ENCODE results near the gene SSC5D. TPM values are rescaled to one million over a fixed set of nuclear protein-coding genes. Genes with fewer than 3 reads are reported as not detected.
A peak's percentile ranks its signal among the peaks of the same experiment; 100 is the strongest.

Gene SSC5D
- total RNA-seq, 1 experiment from 2014 or later, result 1.4 TPM

DNA sequence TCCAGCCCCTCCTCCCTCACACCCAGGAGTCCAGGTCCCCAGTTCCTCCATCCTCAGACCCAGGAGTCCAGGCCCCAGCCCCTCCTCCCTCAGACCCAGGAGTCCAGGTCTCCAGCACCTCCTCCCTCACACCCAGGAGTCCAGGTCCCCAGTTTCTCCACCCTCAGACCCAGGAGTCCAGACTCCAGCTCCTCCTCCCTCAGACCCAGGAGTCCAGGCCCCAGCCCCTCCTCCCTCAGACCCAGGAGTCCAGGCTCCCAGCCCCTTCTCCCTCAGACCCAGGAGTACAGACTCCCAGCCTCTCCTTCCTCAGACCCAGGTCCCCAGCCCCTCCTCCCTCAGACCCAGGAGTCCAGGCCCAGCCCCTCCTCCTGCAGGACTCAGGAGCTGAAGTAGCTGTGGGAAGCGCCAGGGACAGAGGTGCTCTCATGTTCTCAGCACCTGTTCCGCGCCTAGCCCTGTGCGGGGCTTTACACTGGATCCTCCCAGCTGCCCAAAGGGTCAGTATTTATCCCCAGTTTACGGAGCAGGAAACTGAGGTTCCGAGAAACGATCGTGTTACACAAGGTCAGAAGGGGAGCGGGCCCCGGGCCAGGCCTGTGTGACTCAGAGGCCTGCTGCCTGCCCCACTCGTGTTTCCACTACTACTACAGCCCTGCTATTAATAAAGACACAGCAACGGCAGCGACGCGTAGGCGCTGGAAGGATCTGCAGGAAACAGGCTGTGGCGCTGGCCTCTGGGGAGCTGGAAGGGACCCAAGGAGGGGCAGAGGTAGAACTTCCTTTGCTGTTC, 58.8 kb downstream of the SSC5D start:
- no peaks in the 10 kb centered on the region for H3K36me3 ChIP-seq
- DNase-seq, result peak; percentile 95
- no peaks in the 10 kb centered on the region for H3K9me3 ChIP-seq
- no peaks in the 10 kb centered on the region for H3K27me3 ChIP-seq
- H3K4me3 ChIP-seq, result no peak overlapping the region

DNA sequence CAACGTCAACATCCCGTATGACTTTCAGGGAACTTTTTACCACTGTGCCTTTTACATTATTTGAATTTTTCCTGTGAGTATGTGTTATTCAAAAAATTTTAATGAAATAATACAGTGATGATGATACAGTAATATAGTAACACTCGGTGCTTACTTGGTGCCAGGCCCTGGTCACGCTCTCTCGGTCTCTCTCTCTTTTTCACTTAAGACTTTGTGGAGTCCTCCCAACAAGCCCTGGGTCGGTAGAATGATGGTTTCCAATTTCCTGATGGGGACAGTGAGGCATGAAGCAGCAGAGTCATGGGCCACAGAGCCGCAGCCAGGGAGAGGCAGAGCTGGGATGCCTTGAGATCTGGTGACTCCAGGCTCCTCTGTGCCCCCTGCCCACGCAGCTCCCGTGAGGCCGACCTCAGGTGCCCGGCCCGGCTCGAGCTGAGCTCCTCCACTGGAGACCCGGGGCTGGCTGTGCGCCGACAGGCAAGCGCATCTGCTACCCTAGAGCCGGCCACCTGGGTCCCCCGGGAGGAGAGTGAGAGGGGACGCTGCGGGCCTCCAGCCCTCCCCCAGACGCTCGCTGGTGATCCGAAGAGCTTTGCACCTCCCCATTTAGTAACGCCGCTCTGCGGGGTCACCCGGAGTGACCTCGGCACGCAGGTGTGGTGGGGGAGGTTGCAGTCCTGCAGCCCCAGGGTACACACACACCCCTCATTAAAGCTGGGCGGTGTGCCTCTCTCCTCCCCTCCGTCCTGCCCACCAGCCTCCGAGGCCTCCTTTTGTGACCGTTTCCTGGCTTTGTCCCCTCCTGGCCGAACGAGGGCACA, 61.5 kb downstream of the SSC5D start:
- Histone ChIP-seq H3K9me3 (no peaks in the 10 kb centered on the region), H3K4me3 (peak overlapping the region; percentile 9), H3K27me3 (no peaks in the 10 kb centered on the region), H3K36me3 (no peaks in the 10 kb centered on the region)
- DNase-seq, result peak; percentile 86

DNA sequence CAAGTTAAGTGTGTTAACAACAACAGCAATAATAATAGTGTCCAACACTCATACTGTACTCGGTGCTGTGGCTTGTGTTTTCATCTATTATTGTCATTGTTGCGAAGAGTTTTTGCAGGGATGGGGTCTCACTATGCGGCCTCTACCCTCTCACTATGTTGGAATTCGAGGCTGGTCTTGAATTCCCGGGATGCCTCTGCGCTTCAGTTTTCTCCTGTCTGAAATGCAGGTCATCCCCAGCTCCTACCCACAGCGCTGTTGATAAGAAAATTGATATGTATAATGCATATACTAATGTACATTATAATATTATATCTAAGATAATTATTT, 62.0 kb downstream of the SSC5D start:
- H3K36me3 ChIP-seq, result no peaks in the 10 kb centered on the region
- H3K27me3 ChIP-seq, result no peaks in the 10 kb centered on the region
- H3K9me3 ChIP-seq, result no peaks in the 10 kb centered on the region
- H3K4me3 ChIP-seq, result peak overlapping the region; percentile 9
- DNase-seq, result no peak

DNA sequence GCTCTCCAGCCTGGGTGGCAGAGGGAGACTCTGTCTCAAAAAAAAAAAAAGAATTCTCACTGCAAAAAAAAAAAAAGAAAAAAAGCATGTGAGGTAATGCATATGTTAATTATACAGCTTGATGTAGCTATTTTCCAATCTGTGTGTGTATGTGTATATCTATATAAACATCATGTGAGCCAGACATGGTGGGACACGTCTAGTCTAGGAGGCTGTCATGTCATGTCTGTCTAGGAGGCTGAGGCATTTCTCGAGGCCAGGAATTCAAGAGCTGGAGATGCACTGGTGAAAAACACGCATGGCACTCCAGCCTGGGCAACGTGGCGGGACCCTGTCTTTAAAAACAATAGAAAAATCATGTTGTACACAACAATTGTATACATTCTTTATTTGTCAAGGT, 64.0 kb downstream of the SSC5D start:
- no peak overlapping the region for H3K4me3 ChIP-seq
- no peaks in the 10 kb centered on the region for H3K27me3 ChIP-seq
- DNase-seq, result no peak
- no peaks in the 10 kb centered on the region for H3K36me3 ChIP-seq
- no peaks in the 10 kb centered on the region for H3K9me3 ChIP-seq

DNA sequence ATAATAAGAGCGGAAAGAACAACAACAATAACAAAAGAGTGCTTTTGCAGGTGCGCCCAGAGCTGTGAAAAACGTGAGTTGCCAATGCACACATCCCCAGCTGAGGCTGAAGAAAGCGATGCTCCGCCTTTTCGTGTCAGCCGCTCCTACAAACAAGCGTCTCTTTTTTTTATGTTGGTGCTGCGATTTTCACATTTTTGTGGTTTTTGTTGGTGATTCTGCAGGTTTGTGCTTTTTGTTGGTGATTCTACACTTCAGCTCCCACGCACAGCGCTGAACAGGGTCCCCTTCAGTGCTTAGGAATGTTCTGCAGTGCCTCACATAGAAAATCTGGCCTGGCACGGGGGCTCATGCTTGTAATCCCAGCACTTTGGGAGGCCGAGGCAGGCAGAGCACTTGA, 64.4 kb downstream of the SSC5D start:
- Histone ChIP-seq H3K27me3 (no peaks in the 10 kb centered on the region), H3K4me3 (no peak overlapping the region), H3K9me3 (no peaks in the 10 kb centered on the region), H3K36me3 (no peaks in the 10 kb centered on the region)
- DNase-seq, result peak; percentile 81

DNA sequence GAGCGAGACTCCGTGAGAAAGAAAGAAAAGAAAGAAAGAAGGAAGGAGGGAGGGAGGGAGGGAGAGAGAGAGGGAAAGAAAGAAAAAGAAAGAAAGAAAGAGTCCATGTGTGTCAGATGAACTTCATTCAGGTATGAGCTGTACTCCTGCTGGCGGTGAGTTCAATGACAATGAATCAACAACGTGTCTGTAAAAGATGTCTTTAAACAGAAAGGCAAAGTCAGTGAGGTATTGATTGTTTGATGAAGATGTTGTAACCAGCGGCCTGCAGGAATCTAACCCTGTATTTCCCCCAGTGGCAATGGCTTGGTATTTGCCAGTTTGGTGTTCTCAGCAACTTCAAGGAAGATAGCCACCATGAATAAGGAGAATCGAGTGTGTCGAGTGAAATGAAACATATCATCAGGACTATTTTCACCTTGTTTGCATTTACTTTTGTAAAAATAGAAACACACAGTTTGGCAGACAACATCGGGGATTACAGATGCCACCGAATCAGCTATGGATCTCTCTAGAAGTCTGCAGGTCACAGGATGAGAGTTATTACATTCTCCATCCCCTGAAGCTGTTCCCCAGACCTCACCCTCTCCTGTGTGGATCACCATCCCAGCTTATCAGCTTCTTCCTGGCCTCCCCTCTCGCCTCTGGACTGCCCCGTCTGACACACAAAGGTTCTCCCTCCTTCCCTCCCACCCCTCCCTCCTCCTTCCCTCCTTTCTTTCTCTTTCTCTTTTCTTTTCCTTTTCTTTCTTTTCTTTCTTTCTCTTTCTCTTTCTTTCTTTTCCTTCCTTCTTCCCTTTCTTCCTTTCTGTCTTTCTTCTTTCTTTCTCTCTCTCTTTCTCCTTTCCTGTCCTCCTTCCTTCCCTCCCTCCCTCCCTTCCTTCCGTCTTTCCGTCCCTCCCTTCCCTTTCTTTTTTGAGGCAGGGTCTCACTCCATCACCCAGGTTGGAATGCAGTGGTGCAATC, 65.3 kb downstream of the SSC5D start:
- Histone ChIP-seq H3K4me3 (no peak overlapping the region), H3K9me3 (no peaks in the 10 kb centered on the region), H3K36me3 (no peaks in the 10 kb centered on the region), H3K27me3 (no peaks in the 10 kb centered on the region)
- no peak for DNase-seq

DNA sequence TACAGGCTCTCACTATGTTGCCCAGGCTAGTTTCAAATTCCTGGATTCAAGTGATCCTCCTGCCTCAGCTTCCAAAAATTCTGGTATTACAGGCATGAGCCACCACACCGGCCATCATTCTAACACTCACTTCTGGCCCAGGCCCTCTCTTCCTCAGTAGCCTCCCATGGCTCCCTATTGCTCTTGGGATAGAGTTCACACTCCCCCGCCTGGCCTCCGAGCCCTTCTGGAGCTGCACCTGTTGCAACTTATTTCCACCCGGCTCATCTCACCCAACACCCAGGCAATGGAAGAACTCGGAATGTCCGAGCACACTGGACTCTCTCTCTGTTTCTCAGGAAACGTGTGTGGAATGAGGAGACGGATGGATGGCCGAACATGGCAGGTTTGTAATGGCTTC, 66.1 kb downstream of the SSC5D start:
- no peak for DNase-seq
- Histone ChIP-seq H3K9me3 (no peaks in the 10 kb centered on the region), H3K36me3 (no peaks in the 10 kb centered on the region), H3K27me3 (no peaks in the 10 kb centered on the region), H3K4me3 (no peak overlapping the region)

DNA sequence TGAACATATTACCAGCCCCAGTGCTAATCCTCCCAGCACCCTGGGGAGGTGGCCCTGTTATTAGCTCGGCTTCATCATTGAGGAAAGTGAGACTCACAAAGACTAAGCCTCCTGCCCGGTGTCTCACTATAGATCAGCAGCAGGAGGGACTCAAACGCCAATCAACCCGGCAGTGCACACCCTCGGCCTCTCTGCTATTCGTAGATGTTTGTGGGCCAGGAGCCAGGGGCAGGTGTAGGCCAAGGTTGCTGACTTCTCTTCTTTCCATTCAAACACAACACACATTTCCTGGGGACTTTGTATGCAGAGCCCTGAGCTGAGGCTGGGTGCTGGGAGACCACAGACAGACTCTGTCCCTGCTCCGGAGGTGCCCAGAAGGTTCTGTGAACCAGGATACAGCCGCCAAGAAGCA, 66.5 kb downstream of the SSC5D start:
- Histone ChIP-seq H3K36me3 (no peaks in the 10 kb centered on the region), H3K27me3 (no peaks in the 10 kb centered on the region), H3K4me3 (no peak overlapping the region), H3K9me3 (no peaks in the 10 kb centered on the region)
- no peak for DNase-seq

DNA sequence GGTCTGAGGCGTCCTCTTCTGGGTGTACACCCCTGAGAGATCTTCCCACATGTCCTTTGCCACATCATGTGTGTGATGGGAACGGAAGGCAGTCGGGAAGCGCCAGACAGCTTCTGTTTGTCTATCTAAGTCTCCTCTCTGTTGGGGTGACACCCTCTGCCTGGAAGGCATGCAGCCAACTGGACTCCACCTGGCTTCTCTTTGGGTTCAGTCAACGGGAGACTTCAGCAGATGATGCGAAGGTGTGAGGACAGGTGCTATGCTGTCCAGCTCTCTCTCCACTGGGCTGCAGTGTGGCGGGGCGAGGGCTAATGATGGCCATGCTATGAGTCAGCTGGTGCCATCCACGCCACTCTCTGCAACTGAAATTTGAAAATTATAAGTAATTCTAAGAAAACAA, 71.4 kb downstream of the SSC5D start:
- Histone ChIP-seq H3K27me3 (no peaks in the 10 kb centered on the region), H3K36me3 (no peaks in the 10 kb centered on the region), H3K4me3 (no peak overlapping the region), H3K9me3 (peaks cover 5% of the 10 kb centered on the region; the same call in 1 of the 2 replicates)
- DNase-seq, result no peak

DNA sequence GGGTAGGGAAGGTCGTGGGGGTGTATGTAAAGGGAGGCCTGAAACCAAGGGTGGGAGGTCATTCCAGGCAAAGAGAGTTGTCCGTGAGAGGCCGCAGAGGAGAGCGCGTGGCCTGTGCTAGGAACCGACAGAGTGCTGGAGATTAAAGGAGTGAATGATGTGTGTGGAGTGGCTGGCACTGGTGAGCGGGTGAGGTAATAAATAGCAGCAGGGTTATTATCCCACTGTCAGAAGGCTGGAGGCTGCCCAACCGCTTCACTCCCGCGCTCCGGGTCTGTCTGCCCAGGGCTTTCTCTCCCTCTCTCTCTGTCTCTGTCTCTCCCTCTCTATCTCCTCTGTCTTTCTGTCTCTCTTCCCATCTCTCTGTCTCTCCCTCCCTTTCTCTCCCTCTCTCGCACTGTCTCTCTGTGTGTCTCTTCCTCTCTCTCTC, 75.0 kb downstream of the SSC5D start:
- peaks cover 2% of the 10 kb centered on the region; the same call in 1 of the 2 replicates for H3K27me3 ChIP-seq
- H3K36me3 ChIP-seq, result no peaks in the 10 kb centered on the region
- no peak overlapping the region for H3K4me3 ChIP-seq
- DNase-seq, result peak; percentile 97
- peaks cover 5% of the 10 kb centered on the region; the same call in 1 of the 2 replicates for H3K9me3 ChIP-seq

DNA sequence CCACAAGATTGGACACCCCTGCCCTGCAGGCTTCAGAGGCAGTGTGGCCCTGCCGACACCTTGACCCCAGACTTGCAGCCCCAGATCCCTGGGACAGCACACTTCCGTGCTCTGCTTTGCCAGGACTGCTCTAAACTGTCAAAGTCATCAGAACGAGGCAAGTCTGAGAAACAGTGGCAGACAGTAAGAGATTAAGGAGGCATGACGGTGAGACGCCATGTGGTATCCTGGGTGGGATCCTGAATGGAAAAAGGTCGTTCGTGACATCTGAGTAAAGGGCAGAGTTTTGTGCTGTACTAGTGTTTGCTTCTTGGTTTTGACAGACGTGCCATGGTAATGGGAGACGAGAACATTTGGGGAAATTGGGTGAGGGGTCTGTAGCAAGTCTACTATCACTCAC, 78.6 kb downstream of the SSC5D start:
- H3K27me3 ChIP-seq, result peaks cover 2% of the 10 kb centered on the region; the same call in 1 of the 2 replicates
- no peaks in the 10 kb centered on the region for H3K9me3 ChIP-seq
- no peak for DNase-seq
- no peak overlapping the region for H3K4me3 ChIP-seq
- no peaks in the 10 kb centered on the region for H3K36me3 ChIP-seq

DNA sequence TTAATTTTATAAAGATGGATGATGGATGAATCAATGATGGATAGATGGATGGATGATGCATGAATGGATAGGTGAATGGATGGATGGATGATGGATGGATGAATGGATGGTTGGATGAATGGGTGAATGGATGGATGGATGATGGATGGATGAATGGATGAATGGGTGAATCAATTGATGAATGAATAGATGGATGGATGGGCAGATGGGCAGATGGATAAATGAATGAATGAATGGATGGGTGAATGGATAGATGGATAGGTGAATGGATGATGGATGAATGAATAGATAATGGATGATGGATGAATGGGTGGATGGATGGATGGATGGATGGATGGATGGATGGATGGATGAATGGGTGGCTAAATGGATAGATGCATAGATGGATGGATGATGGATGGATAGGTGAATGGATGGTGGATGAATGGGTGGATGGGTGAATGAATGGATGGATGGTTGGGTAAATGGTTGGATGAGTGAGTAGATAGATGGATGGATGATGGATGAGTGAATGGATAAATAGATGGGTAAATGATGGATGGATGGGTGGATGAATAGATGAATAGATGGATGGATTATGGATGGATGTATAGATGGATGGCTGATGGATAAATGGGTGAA, 79.6 kb downstream of the SSC5D start:
- no peaks in the 10 kb centered on the region for H3K36me3 ChIP-seq

More for the DNA sequence above, 79.6 kb downstream of the SSC5D start:
- H3K9me3 ChIP-seq, result no peaks in the 10 kb centered on the region
- no peak for DNase-seq
- H3K4me3 ChIP-seq, result no peak overlapping the region
- H3K27me3 ChIP-seq, result peaks cover 2% of the 10 kb centered on the region; the same call in 1 of the 2 replicates

Other genes with a start within 250 kb of the SSC5D start
- gene PPP6R1, start 229.4 kb upstream of the SSC5D start, total RNA-seq (2014; rRNA removed; shearing (Covaris generic); ENCODE audit: low replicate concordance), result 59.5 and 102 TPM in 2 replicates
- 64.6 and 122 TPM in 2 replicates for gene HSPBP1, start 208.3 kb upstream of the SSC5D start, total RNA-seq (2014; rRNA removed; shearing (Covaris generic); ENCODE audit: low replicate concordance)
- gene BRSK1, start 204.4 kb upstream of the SSC5D start, total RNA-seq (2014; rRNA removed; shearing (Covaris generic); ENCODE audit: low replicate concordance), result 0.89 TPM in 1 of 2 replicates, not detected in the other
- not detected in 2 replicates for gene TMEM150B, start 163.1 kb upstream of the SSC5D start, total RNA-seq (2014; rRNA removed; shearing (Covaris generic); ENCODE audit: low replicate concordance)
- gene KMT5C, start 148.6 kb upstream of the SSC5D start, total RNA-seq (2014; rRNA removed; shearing (Covaris generic); ENCODE audit: low replicate concordance), result 2.8 and 11.1 TPM in 2 replicates
- gene COX6B2, start 133.7 kb upstream of the SSC5D start, total RNA-seq (2014; rRNA removed; shearing (Covaris generic); ENCODE audit: low replicate concordance), result not detected in 2 replicates
- gene GARIN5B, start 125.2 kb upstream of the SSC5D start, total RNA-seq (2014; rRNA removed; shearing (Covaris generic); ENCODE audit: low replicate concordance), result not detected in 2 replicates
- 0.95 TPM in 1 of 2 replicates, not detected in the other for gene IL11, start 118.0 kb upstream of the SSC5D start, total RNA-seq (2014; rRNA removed; shearing (Covaris generic); ENCODE audit: low replicate concordance)
- not detected in 2 replicates for gene TMEM190, start 111.6 kb upstream of the SSC5D start, total RNA-seq (2014; rRNA removed; shearing (Covaris generic); ENCODE audit: low replicate concordance)
- 3.5 TPM in 1 of 2 replicates, not detected in the other for gene TMEM238, start 104.1 kb upstream of the SSC5D start, total RNA-seq (2014; rRNA removed; shearing (Covaris generic); ENCODE audit: low replicate concordance)
- gene RPL28, start 102.5 kb upstream of the SSC5D start, total RNA-seq (2014; rRNA removed; shearing (Covaris generic); ENCODE audit: low replicate concordance), result 127 and 409 TPM in 2 replicates
- 369 and 440 TPM in 2 replicates for gene UBE2S, start 80.6 kb upstream of the SSC5D start, total RNA-seq (2014; rRNA removed; shearing (Covaris generic); ENCODE audit: low replicate concordance)
- not detected in 2 replicates for gene SHISA7, start 45.1 kb upstream of the SSC5D start, total RNA-seq (2014; rRNA removed; shearing (Covaris generic); ENCODE audit: low replicate concordance)
- 149 and 180 TPM in 2 replicates for gene ISOC2, start 26.8 kb upstream of the SSC5D start, total RNA-seq (2014; rRNA removed; shearing (Covaris generic); ENCODE audit: low replicate concordance)
- gene C19orf85, start 23.7 kb upstream of the SSC5D start, total RNA-seq (2014; rRNA removed; shearing (Covaris generic); ENCODE audit: low replicate concordance), result not detected in 2 replicates
- gene ZNF628, start 11.8 kb upstream of the SSC5D start, total RNA-seq (2014; rRNA removed; shearing (Covaris generic); ENCODE audit: low replicate concordance), result 3.1 and 4.0 TPM in 2 replicates
- gene NAT14, start 3.2 kb upstream of the SSC5D start, total RNA-seq (2014; rRNA removed; shearing (Covaris generic); ENCODE audit: low replicate concordance), result 19.7 and 35.1 TPM in 2 replicates
- gene SBK2, start 48.7 kb downstream of the SSC5D start, total RNA-seq (2014; rRNA removed; shearing (Covaris generic); ENCODE audit: low replicate concordance), result 0.20 TPM in 1 of 2 replicates, not detected in the other
- 0.43 TPM in 1 of 2 replicates, not detected in the other for gene SBK3, start 57.1 kb downstream of the SSC5D start, total RNA-seq (2014; rRNA removed; shearing (Covaris generic); ENCODE audit: low replicate concordance)
- 7.2 and 8.6 TPM in 2 replicates for gene ZNF579, start 92.4 kb downstream of the SSC5D start, total RNA-seq (2014; rRNA removed; shearing (Covaris generic); ENCODE audit: low replicate concordance)
- 2.9 and 4.0 TPM in 2 replicates for gene FIZ1, start 111.1 kb downstream of the SSC5D start, total RNA-seq (2014; rRNA removed; shearing (Covaris generic); ENCODE audit: low replicate concordance)
- 7.9 and 22.4 TPM in 2 replicates for gene ZNF524, start 111.9 kb downstream of the SSC5D start, total RNA-seq (2014; rRNA removed; shearing (Covaris generic); ENCODE audit: low replicate concordance)
- 0.66 and 0.69 TPM in 2 replicates for gene ZNF865, start 117.2 kb downstream of the SSC5D start, total RNA-seq (2014; rRNA removed; shearing (Covaris generic); ENCODE audit: low replicate concordance)
- 9.0 and 12.6 TPM in 2 replicates for gene ZNF784, start 136.1 kb downstream of the SSC5D start, total RNA-seq (2014; rRNA removed; shearing (Covaris generic); ENCODE audit: low replicate concordance)
- 7.5 and 8.0 TPM in 2 replicates for gene ZNF580, start 152.6 kb downstream of the SSC5D start, total RNA-seq (2014; rRNA removed; shearing (Covaris generic); ENCODE audit: low replicate concordance)
- gene ZNF581, start 155.2 kb downstream of the SSC5D start, total RNA-seq (2014; rRNA removed; shearing (Covaris generic); ENCODE audit: low replicate concordance), result 8.7 and 17.5 TPM in 2 replicates
- 1.3 and 4.8 TPM in 2 replicates for gene CCDC106, start 159.8 kb downstream of the SSC5D start, total RNA-seq (2014; rRNA removed; shearing (Covaris generic); ENCODE audit: low replicate concordance)
- 128 and 226 TPM in 2 replicates for gene U2AF2, start 166.6 kb downstream of the SSC5D start, total RNA-seq (2014; rRNA removed; shearing (Covaris generic); ENCODE audit: low replicate concordance)
- 57.1 and 158 TPM in 2 replicates for gene EPN1, start 186.8 kb downstream of the SSC5D start, total RNA-seq (2014; rRNA removed; shearing (Covaris generic); ENCODE audit: low replicate concordance)
- gene NLRP9, start 250.0 kb downstream of the SSC5D start, total RNA-seq (2014; rRNA removed; shearing (Covaris generic); ENCODE audit: low replicate concordance), result not detected in 2 replicates